Peyer's patch (tissue), 4 donors: ENCODE results near the gene TFCP2L1. TPM values are rescaled to one million over a fixed set of nuclear protein-coding genes. Genes with fewer than 3 reads are reported as not detected.

Source experiments
- DNase-seq, 3 donors: peaks; one replicate each; pipeline ENCODE4 v3.0.0-alpha.2; 2017 to 2019
- H3K27ac ChIP-seq, 4 donors: fragments of 200-600 bp; sonication (generic); one replicate each; pipeline ENCODE4 v1.5.1; 2016 to 2019
- H3K27me3 ChIP-seq, 2 donors: fragments of 200-600 bp; sonication (generic); one replicate each; pipeline ENCODE4 v1.5.1; 2019
- H3K36me3 ChIP-seq, 3 donors: fragments of 200-600 bp; sonication (generic); one replicate each; pipeline ENCODE4 v1.5.1; 2016 to 2019
- H3K4me1 ChIP-seq, 4 donors: fragments of 200-600 bp; sonication (generic); one replicate each; pipeline ENCODE4 v1.5.1; 2016 to 2019
- H3K4me3 ChIP-seq, 4 donors: fragments of 200-600 bp; sonication (generic); 1 replicate in 3 of 4; 2 replicates in 1 of 4; pipeline ENCODE4 v1.5.1; 2016 to 2019; ENCODE audit warnings: mild to moderate bottlenecking in 1 of 4
- H3K9me3 ChIP-seq, 4 donors: fragments of 200-600 bp; sonication (generic); one replicate each; pipeline ENCODE4 v1.5.1; 2016 to 2019; ENCODE audit warnings: mild to moderate bottlenecking in 1 of 4
- CTCF ChIP-seq, 6 experiments: fragments of 450-650 bp in 4 of 6; fragments of 200-600 bp in 2 of 6; sonication (generic) in 1 of 6; IDR thresholded peaks; one replicate each; pipeline ENCODE4 v1.5.1; 2017 to 2019; ENCODE audit warnings: antibody characterized with exemption in 6 of 6, mild to moderate bottlenecking in 3 of 6, moderate library complexity in 1 of 6
- POLR2A ChIP-seq, 2 donors: fragments of 450-650 bp; IDR thresholded peaks; one replicate each; pipeline ENCODE4 v1.5.1; 2017; ENCODE audit warnings: antibody characterized with exemption in 2 of 2, mild to moderate bottlenecking in 2 of 2, moderate library complexity in 2 of 2
- total RNA-seq, 4 donors: library from RNA; depleted of rRNA; stranded (reverse); fragments of >200 nt; gene quantifications; one replicate each; pipeline ENCODE4 v1.1.0, GENCODE V29; 2016

TFCP2L1 gene
- total RNA-seq, 4 donors from 2014 or later = 5.0 to 41.0 (median 10.0) TPM

- Histone ChIP-seq H3K27me3 (no peaks in the 10 kb centered on the region), H3K27ac (no peak overlapping the region), H3K9me3 (no peaks in the 10 kb centered on the region), H3K36me3 (no peaks in the 10 kb centered on the region), H3K4me3 (no peak overlapping the region), H3K4me1 (peaks cover 0 to 14% (median 4%) of the 10 kb centered on the region in 4 donors)
- TF ChIP-seq CTCF (IDR thresholded peaks at IDR 0.05) (no peak), POLR2A (IDR thresholded peaks at IDR 0.05) (no peak)
- no peak for DNase-seq
These were observed 2.3 kb upstream of the TFCP2L1 start for GRCh38 chr2:121287146-121287798.

- DNase-seq = no peak
- TF ChIP-seq CTCF (IDR thresholded peaks at IDR 0.05) (no peak), POLR2A (IDR thresholded peaks at IDR 0.05) (no peak)
- no peaks in the 10 kb centered on the region for H3K36me3 ChIP-seq
These were observed 1.5 kb upstream of the TFCP2L1 start for GRCh38 chr2:121286506-121286905.

GRCh38 chr2:121285926-121286325 is 924 bp upstream of the TFCP2L1 start:
- Histone ChIP-seq H3K27ac (no peak overlapping the region), H3K4me1 (peaks cover 0 to 14% (median 4%) of the 10 kb centered on the region in 4 donors), H3K4me3 (no peak overlapping the region), H3K27me3 (no peaks in the 10 kb centered on the region), H3K36me3 (no peaks in the 10 kb centered on the region), H3K9me3 (no peaks in the 10 kb centered on the region)
- no peak for DNase-seq
- no peak for TF ChIP-seq CTCF (IDR thresholded peaks at IDR 0.05)
- TF ChIP-seq POLR2A (IDR thresholded peaks at IDR 0.05) = no peak

More at GRCh38 chr2:121286506-121286905, 1.5 kb upstream of the TFCP2L1 start:
- no peaks in the 10 kb centered on the region for H3K27me3 ChIP-seq
- H3K4me1 ChIP-seq = peaks cover 0 to 14% (median 4%) of the 10 kb centered on the region in 4 donors
- H3K27ac ChIP-seq = no peak overlapping the region
- H3K9me3 ChIP-seq = no peaks in the 10 kb centered on the region
- no peak overlapping the region for H3K4me3 ChIP-seq

- peaks cover 0 to 14% (median 4%) of the 10 kb centered on the region in 4 donors for H3K4me1 ChIP-seq
- TF ChIP-seq POLR2A (IDR thresholded peaks at IDR 0.05) (no peak), CTCF (IDR thresholded peaks at IDR 0.05) (no peak)
- no peak for DNase-seq
These were observed 1.1 kb downstream of the TFCP2L1 start for GRCh38 chr2:121283670-121284462.

GRCh38 chr2:121282800-121283385 is 2.1 kb downstream of the TFCP2L1 start:
- H3K4me3 ChIP-seq = peak overlapping the region in 2 of 4 donors; percentile 49 to 71
- no peaks in the 10 kb centered on the region for H3K36me3 ChIP-seq
- no peaks in the 10 kb centered on the region for H3K27me3 ChIP-seq
- peak in 1 of 3 donors; percentile 57 for DNase-seq
- peaks cover 0 to 14% (median 4%) of the 10 kb centered on the region in 4 donors for H3K4me1 ChIP-seq
- H3K27ac ChIP-seq = peak overlapping the region in 1 of 4 donors; percentile 91
- TF ChIP-seq POLR2A (IDR thresholded peaks at IDR 0.05) (no peak), CTCF (IDR thresholded peaks at IDR 0.05) (peak in 1 of 6 experiments; percentile 5)
- no peaks in the 10 kb centered on the region for H3K9me3 ChIP-seq

More at GRCh38 chr2:121283670-121284462, 1.1 kb downstream of the TFCP2L1 start:
- H3K27ac ChIP-seq = peak overlapping the region in 1 of 4 donors; percentile 91
- H3K9me3 ChIP-seq = no peaks in the 10 kb centered on the region
- no peaks in the 10 kb centered on the region for H3K27me3 ChIP-seq
- no peaks in the 10 kb centered on the region for H3K36me3 ChIP-seq
- peak overlapping the region; percentile 27 to 71 (median 46) for H3K4me3 ChIP-seq
